ENCODE data around the gene ZNF200. TPM values are rescaled to one million over a fixed set of nuclear protein-coding genes. Genes with fewer than 3 reads are reported as not detected.

Gene ZNF200
- polyA plus RNA-seq, 1 of the 3 experiments (the other 2 are of a cell fraction): 2.8 TPM

GRCh38 chr16:3174618-3175148 lies 60.3 kb downstream of the ZNF200 start:
- Histone ChIP-seq H3K36me3 (replicated peaks in 1 of 2; ENCODE audit: control insufficient read depth in 1 of 2, insufficient read depth in 2 of 2, low read length in 1 of 2) (no peaks in the 10 kb centered on the region), H3K9me3 (no peaks in the 10 kb centered on the region), H3K9me2 (no peaks in the 10 kb centered on the region), H4K20me1 (ENCODE audit: insufficient read depth) (no peaks in the 10 kb centered on the region), H3K27ac (ENCODE audit: low read depth in 2 of 2, low read length in 1 of 2) (no peak overlapping the region), H3K4me2 (0 out of 2 replicates have a peak overlapping the region, but pooled peaks have one; percentile 67), H3F3A (replicated peaks; ENCODE audit: insufficient read depth) (peaks cover 12% of the 10 kb centered on the region), H3K4me3 (ENCODE audit: low read depth in 2 of 2, low read length in 1 of 2) (peak overlapping the region; percentile 35 to 55; a peak in 3 of 4 replicates), H2AFZ (ENCODE audit: low read depth) (no peak overlapping the region), H3K27me3 (ENCODE audit: insufficient read depth) (peaks cover 93% of the 10 kb centered on the region), H3K4me1 (ENCODE audit: control insufficient read depth in 1 of 2, insufficient read depth in 2 of 2, low read depth in 1 of 2, low read length in 1 of 2) (peaks cover 0 to 5% of the 10 kb centered on the region in 2 experiments; a peak in 1 of 4 replicates), H3K9ac (no peak overlapping the region), H3K79me2 (ENCODE audit: insufficient read depth) (no peaks in the 10 kb centered on the region)
- POLR2A ChIA-PET: no interaction called here
- TF ChIP-seq MAX (IDR thresholded peaks at IDR 0.05; ENCODE audit: low read depth): no peak
- no peak for TF ChIP-seq PBX3 (IDR thresholded peaks at IDR 0.05)
- no peak for TF ChIP-seq RFX5 (IDR thresholded peaks at IDR 0.05; ENCODE audit: low read length)
- TF ChIP-seq CTCF (IDR thresholded peaks at IDR 0.05): no peak; the same call in 1 of the 2 replicates
- no peak for TF ChIP-seq GATA2 (CRISPR knock-in tag; IDR thresholded peaks at IDR 0.05)
- TF ChIP-seq FOXM1 (IDR thresholded peaks at IDR 0.05; ENCODE audit: low read depth): no peak
- no peak for TF ChIP-seq NRF1 (IDR thresholded peaks at IDR 0.05; ENCODE audit: low read depth, low read length)
- TF ChIP-seq REST (IDR thresholded peaks at IDR 0.05; ENCODE audit: low read depth, low read length): no peak
- 44% methylated on average over 16 of the region's 28 CpGs for WGBS (ENCODE audit: low lambda C conversion rate)
- no peak for DNase-seq
- CTCF ChIA-PET: interaction anchor here (1.0 to 1.6 kb wide), 4 partner anchors 9 to 116 kb away, joined by 3 to 8 read pairs (median 4); no protein-coding TSS in a partner anchor
